Islet of Langerhans (tissue), 1 donor: ENCODE data around the gene CCDC148.
"Not testable (repeated sequence)": the region's sequence is repeated elsewhere in the genome, so short reads cannot be mapped to it uniquely, and the experiment has no call there.

Source experiments
- FAIRE-seq: peaks from one replicate; lab custom pipeline; 2011; peaks lifted over from hg19 to GRCh38; lab: Jason Lieb, UNC

CCDC148 gene

DNA sequence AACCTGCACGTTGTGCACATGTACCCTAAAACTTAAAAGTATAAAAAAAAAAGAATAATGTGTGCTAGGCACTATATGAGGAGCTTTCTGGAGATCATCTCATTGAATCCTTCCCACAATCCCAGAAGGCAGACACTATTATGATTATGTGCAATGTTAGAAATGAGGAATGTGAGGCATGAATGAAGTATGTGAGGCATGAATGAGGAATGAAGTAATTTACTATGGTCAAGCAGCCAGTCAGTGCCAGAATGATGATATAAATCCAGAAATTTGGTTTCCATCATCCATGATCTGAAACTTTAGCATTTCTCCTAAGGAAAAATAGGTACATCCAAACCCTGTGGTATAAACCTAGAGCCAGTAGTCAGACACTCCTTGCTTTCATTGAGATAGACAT is 42.0 kb downstream of the CCDC148 start:
- FAIRE-seq: no peak

DNA sequence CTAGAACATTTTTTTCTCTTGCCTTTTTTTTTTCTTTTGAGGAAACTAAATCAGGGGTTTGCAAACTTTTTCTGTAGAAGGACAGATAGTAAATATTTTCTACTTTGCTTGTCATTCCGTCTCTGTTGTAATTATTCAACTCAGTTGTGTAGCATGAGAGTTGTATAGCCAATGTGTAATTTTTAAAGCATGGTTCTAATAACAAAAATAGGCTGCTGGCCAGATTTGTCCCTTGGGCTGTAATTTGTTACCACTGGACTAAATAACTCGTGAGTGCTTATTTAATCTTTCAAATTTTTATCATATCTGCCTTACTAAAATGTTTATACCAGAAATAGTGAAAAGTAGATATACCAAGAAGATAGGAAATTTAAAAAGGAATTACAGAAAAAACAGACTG is 43.0 kb downstream of the CCDC148 start:
- FAIRE-seq: no peak

DNA sequence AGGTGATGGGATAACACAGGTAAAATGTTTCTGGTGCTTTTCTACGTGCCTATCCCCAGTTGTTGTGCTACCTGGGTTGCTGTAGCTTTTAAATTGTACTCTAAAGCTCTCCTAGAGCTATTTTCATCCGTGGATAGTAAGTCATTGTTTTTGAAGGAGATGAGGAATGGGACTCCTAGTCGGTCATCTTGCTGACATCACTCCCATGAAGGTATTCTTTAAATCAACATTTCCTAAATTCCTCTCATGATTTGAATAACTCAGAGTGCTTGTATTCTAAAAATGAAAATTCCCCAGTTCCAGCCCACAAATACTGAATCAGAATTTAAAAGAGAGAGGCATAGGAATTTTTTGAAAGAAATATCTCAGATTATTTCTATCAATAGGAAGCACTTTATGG is 44.3 kb downstream of the CCDC148 start:
- FAIRE-seq: no peak

DNA sequence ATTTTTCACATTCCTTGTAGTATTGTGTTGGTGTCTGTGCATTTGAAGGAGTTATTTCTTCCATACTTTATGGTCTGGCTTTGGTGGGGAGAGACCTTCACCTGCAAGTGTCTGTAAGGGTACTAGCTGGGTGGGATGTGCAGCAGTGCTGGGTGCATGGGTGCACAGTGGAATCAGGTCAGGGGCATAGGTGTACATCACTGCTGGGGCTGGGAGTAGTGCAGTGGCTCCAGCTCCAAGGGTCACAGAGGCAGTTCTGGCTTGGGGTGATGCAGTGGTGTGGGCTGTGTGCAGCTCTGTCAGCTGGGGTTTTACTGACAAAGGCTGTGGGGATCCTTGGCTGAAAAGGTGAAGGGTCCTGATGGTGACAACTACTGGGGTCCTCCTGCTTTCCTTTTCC is 44.8 kb downstream of the CCDC148 start:
- FAIRE-seq: no peak

DNA sequence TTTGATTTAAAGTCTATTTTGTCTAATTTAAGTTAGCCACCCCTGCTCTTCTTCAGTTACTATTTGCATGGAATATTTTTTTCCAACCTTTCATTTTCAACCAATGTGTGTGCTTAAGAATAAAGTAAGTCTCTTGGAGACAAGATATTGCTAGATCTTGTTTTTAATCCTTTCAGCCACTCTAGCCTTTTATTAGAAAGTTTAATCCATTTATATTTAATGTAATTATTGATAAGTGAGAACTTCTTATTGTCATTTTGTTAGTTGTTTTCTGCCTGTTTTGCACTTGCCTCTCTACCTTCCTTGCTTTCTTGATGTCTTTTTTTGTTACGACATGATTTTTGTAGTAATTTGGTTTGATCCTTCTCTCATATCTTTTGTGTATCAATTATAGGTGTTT is 46.4 kb downstream of the CCDC148 start:
- FAIRE-seq: no peak

DNA sequence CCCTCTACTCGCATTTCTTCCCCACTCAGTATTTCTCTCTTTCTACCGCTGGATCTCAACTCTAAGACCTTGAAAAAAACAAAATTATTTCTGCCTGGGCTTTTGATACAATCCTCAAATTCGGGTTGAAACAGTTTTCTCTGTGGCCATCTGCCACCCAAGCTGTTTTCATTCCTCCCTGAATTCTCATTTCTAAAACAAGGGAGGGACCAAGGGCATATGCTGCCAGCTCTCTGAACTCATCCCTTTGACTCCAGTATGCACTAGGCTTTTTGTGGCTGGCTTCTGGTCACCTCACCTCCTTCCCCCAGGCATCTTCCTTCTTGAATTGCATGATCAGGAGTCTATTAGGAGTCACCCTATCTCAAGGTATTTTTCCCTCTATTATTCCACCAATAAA is 49.5 kb downstream of the CCDC148 start:
- no peak for FAIRE-seq

DNA sequence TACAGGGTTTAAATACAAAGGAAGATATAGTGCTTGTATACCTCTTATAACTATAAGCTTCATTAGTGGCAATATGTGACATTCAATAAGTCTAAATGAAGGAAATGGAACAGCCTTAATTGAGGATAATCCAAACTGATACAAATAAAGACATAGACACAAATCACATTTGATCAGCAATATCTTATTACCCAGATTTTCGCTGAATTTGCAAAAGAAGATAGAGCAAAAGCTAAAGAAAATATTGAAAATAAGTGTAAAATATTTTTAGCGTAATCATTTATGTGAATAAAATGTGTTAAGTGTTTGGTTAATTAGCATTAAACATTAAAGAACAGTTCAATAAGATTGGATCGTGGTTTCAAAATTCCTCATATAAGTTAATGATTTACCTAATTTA is 51.2 kb downstream of the CCDC148 start:
- FAIRE-seq: no peak

DNA sequence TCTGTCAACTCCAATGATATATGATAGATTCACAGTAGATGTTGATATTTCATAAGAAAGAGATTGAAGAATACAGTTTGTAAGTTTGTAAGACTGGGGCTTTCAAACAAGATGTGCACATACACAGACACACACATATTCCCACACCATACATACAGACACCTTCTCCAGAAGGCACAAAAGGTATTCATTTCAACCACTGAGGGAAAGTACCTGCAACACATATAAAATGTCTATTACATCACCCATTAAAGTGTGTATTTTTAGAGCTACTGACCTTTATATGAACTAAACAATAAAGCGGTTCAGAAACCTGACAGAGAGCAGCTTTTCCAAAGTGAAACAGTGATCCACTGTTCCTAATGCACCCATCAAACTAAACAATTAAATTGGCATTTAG is 53.3 kb downstream of the CCDC148 start:
- no peak for FAIRE-seq

DNA sequence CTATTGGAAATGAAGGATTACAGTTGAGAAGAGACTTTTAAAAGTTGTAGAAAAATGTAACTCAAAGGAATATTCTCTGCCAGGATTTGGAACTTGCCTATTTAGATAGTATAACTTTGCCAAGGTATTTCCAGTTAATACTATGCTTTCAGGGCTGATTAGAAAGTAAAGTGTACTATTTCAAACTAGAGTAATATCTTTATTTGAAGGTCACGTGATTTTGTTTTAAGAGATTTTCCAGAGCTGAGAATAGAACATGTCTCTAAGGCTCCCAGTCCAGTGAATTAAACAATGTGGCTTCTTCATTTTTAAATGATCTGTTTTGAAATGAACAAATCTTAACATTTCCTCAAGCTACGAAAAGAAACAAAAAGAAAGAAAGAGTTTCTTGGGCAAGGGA is 53.9 kb downstream of the CCDC148 start:
- no peak for FAIRE-seq

DNA sequence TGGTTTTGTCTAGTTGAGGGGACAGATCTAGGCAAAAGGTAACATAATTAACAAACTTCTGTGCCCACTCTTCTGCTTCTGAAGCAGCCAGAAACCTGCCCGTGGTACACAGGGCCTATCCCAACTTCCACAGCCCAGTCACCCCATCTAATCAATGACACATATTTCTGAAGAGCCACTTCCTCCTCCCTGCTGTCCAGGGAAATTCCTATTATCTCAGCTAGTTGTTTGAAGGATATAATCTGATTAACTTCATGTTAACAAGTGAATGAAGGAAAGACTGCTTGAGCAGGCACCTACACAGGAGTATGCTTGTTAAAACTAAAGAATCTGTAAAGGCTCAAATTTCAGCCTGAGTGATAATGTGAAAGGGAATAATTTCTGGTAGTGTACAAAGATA is 61.4 kb downstream of the CCDC148 start:
- no peak for FAIRE-seq

DNA sequence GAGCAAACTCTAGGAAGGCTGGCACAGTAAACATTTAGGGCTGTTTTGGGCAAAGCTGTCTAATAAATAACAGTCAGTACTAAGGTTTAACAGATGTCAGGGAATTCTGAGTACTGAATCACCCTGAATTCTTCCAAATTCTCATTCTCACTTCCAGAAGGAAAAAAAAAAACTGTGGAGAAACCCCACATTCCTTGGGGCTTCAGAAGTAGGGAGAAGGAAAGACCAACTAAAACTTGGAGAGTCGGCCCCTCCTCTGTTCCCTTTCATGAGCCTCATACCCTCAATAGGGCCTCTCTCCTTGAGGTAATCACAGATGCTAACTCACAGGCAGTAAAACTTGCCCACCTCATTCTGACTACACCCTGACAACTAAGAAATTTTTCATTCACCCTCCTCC is 62.1 kb downstream of the CCDC148 start:
- FAIRE-seq: no peak

DNA sequence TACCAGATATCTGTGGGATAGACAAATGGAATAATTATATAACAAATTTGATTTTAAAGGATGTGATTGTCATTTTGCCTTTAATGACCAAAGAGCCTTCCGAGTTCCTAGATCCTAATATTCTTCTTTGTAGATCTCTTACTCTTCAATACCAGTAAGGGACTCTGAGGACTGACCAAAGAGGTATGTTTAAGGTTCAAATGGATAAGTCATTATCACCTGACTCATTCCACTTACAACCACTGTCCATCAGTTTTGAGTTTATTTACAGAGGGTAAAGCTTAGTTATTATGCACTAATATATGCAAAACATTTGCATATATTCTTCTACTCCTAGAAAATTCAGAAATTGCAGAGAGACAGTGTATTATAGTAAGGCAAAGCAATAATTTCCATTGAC is 62.7 kb downstream of the CCDC148 start:
- FAIRE-seq: no peak

DNA sequence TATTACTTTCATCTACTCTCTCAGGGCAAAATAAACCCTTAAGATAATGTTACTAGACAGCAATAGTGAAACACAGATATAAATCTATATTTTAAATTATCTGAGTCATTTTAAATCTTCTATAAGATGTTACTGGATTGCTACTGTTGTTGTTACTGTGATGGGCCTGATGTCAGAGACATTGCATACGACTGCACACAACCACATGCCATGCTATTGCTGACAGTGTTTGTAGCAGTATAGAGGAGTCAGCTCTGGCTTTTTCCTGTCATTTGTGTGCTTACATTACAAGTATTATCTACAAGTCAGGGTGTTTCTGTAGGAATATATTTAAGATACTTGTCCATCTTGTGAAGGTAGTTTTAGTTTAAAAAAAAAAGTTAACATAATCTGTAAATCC is 63.9 kb downstream of the CCDC148 start:
- no peak for FAIRE-seq

DNA sequence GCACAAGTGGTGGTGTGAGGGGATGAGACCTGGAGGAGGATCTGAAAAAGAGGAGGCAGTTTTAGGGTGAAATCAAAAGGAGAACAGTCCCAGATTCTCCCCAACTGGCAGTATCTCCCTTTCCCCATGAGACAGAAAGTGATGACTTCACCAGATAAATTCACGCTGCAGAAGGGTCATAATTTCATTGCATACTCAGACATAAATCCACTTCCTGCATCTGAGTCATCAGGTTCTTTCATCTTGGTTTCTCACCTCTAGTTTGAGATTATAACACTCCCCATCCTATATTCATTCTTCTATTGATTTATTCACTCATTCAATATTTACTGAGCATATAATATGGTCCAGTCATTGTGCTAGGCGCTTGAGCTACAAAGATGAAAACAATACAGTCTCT is 64.7 kb downstream of the CCDC148 start:
- FAIRE-seq: no peak

DNA sequence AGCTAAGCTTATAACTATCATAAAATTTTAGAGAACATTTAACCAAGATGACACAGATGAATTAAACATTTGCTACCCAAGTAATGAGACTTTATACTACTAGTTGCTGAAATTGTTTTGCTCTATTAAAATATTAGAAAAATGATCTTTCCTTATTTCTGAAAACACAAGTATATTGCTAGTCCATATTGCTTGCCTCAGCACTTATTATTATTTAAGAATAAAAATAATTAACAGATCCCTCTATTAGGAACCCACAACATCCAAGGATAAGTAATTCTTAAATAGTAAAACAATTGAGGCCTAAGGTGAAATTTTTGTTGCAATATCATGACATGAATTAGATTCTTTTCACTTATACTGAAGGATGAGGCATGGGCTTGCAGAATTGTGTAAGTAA is 65.2 kb downstream of the CCDC148 start:
- peak; percentile 41 for FAIRE-seq

DNA sequence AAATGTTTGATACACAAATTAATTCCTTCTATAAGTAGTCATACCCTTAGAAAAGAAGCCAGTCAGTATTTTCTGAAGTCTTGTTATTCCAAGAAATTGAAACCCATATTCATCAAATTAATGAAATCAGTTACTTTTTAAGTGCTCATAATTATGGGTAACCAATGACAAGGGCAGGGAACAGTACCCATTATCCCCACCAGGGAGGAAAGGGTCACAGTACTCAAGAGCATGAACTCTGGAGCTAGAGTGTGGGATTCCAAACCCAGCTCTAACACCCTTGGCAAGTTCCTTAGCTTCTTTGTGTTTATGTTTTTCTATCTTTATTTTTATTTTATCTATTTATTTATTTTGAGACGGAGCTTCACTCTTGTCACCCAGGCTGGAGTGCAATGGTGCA is 68.4 kb downstream of the CCDC148 start:
- no peak for FAIRE-seq

DNA sequence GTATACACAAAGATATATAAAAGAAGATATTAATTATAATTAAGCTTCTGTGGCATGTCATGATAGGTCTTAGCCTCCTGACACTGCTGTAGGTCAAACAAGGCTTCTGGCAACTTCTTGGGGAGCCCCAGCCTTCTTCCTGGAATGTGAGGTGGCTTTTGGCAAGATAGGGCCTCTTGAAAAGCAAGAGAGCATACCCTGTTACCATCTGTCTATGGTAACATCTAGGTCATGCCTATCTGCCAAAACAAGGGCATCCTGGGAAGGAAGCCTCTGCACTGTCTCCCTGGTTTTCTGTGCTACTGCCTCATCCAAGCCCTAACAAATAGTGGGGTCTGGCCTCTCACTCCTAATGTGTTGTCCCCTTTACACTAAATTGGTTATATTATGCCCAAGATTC is 70.9 kb downstream of the CCDC148 start:
- no peak for FAIRE-seq

DNA sequence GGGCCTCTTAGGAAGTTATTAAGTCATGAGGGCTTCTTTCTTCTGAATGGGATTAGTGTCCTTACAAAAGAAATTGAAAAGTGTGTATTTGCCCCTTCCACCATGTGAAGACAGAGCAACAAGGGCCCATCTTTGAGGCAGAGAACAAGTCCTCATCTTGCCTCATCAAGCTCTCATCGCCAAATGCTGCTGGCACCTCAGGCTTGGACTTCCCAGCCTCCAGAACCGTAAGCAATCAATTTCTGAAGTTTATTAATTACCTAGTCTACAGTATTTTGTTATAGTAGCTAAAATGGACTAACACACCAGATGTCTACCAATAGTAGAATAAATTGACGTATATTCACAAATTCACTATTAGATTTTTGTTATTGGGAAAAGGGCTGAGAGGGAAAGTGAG is 74.6 kb downstream of the CCDC148 start:
- no peak for FAIRE-seq

DNA sequence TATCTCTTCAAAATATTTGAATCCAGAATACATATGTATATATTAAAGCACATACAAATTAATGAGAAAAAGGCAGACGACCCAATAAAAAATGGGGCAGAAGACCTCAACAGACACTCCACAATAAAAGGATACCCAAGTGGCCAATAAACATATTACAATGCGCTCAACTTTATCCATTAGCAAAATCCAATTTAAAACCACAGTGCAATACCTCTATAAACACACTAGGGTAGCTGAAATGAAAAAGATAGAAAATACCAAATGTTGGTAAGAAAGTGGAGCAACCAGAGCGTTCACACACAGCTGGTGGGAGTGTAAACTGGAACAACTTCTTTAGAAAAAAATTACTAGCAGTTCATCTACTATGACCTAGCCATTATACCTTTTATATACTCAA is 75.3 kb downstream of the CCDC148 start:
- no peak for FAIRE-seq

DNA sequence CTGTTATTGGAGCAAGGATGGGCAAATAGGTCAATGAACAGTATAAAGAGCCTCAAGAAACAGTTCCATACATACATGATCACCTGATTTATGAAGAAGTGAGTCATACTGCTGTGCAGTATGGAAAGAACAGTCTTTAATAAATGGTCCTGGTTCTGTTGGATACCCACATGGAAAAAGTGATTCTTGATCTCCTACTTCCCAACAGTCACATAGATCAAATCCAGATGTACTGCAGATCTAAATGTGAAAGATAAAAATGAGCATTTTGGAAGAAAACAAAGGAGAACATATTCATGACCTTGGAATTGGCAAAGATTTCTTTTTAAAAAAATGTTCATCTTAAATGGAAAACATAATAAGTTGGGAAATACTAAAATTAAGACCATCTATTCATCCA is 75.8 kb downstream of the CCDC148 start:
- FAIRE-seq: no peak

DNA sequence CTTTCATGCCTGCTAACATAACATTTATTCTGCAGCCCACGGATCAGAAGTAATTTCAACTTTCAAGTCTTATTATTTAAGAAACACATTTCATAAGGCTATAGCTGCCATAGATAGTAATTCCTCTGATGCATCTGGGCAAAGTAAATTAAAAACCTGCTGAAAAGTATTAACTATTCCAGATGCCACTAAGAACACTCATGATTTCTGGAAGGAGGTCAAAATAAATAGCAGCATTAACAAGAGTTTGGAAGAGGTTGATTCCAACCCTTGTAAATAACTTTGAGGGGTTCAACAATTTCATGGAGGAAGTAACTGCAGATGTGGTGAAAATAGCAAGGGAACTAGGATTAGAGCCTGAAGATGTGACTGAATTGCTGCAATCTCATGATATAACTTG is 77.6 kb downstream of the CCDC148 start:
- FAIRE-seq: no peak

DNA sequence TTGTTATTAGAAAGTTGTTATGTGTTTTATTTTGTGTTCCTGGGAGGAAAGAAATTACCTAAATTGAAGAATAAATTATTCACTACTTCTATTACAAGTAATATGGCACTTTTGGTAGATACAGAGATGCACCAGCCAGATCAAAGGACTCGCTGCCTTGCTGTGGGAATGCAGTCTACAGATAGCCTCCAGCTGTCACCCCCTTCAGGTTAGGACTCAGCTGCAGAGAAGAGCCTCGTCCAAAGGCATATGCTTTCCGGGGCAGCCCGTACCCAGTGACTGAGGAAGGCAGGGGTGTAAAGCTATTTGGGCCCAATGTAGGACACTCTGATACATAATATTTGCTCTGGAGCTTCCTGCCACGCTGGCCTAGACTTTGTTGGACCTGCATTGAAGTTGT is 90.2 kb downstream of the CCDC148 start:
- FAIRE-seq: no peak

DNA sequence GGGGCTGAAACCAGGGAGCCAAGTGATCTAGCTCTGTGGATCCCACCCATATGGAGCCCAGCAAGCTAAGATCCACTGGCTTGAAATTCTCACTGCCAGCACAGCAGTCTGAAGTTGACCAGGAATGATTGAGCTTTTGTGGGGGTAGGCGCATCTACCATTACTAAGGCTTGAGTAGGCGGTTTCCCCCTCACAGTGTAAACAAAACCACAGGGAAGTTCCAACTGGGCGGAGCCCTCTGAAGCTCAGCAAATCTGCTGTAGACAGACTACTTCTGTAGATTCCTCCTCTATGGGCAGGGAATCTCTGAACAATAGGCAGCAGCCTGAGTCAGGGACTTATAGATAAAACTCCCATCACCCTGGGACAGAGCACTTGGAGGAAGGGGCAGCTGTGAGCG is 96.7 kb downstream of the CCDC148 start:
- no peak for FAIRE-seq

DNA sequence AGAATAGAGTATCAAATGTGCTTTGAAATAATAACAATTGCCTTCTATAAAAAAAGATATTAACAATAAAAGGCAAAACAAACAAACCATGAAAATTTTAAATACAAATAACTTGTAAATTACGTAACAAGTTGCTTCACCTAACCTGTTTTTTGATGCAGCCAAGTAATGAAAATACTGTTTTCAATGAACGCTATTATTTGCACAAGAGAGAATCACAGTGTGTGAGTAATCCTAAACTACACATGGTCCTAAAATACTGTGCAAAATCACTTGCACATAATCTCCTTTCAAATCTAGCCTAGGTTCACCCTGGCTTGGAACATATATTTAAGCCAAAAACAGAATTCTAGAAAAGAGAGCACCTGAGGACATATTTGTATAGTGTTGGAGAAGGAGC is 98.9 kb downstream of the CCDC148 start:
- no peak for FAIRE-seq

DNA sequence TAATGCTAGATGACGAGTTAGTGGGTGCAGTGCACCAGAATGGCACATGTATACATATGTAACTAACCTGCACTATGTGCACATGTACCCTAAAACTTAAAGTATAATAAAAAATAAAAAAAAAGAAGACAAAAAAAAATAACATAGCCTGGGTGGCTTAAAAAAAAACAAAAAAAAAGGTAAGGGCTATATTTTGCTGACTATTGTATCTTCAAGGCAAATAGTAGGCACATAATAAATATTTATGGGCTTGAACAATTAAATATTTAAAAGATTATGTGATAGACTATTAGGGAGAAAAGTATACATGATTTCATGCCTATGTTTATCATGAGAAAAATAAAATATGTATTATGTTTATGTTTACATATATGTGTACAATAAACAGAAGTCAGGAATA is 99.4 kb downstream of the CCDC148 start:
- FAIRE-seq: no peak

DNA sequence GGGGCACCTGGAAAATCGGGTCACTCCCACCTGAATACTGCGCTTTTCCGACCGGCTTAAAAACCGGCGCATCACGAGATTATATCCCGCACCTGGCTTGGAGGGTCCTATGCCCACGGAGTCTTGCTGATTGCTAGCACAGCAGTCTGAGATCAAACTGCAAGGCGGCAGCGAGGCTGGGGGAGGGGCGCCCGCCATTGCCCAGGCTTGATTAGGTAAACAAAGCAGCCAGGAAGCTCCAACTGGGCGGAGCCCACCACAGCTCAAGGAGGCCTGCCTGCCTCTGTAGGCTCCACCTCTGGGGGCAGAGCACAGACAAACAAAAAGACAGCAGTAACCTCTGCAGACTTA is 105.1 kb downstream of the CCDC148 start:
- FAIRE-seq: not testable (repeated sequence)
